ENCODE results near the gene EPHB2. TPM values are rescaled to one million over a fixed set of nuclear protein-coding genes. Genes with fewer than 3 reads are reported as not detected.

EPHB2 gene
- total RNA-seq, 1 experiment from 2014 or later: 18.5 TPM

DNA sequence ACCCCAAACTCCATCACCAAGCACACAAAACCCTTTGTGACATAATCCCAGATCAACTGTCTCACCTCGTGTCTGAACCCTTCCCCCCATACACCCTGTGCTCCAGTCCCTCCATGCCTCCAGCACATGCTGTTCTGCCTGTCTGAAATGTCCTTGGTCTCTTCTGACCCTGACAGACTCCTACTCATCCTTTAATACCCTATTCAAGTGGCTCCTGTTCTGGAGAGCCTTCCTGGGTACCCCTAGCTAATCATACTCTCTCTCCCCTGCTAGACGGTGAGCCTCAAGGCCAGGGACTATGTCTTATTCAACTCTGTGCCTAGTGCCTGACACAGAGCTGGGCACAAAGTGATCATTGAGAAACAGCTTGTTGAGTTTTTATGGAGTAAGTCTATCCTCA is 137.1 kb downstream of the EPHB2 start (continued):
- TF ChIP-seq IRF2 (CRISPR knock-in tag; IDR thresholded peaks at IDR 0.05; ENCODE audit: borderline replicate concordance, low read depth) (no peak), SOX15 (CRISPR knock-in tag; IDR thresholded peaks at IDR 0.05) (no peak)
- TF ChIP-seq, protein P1, sequence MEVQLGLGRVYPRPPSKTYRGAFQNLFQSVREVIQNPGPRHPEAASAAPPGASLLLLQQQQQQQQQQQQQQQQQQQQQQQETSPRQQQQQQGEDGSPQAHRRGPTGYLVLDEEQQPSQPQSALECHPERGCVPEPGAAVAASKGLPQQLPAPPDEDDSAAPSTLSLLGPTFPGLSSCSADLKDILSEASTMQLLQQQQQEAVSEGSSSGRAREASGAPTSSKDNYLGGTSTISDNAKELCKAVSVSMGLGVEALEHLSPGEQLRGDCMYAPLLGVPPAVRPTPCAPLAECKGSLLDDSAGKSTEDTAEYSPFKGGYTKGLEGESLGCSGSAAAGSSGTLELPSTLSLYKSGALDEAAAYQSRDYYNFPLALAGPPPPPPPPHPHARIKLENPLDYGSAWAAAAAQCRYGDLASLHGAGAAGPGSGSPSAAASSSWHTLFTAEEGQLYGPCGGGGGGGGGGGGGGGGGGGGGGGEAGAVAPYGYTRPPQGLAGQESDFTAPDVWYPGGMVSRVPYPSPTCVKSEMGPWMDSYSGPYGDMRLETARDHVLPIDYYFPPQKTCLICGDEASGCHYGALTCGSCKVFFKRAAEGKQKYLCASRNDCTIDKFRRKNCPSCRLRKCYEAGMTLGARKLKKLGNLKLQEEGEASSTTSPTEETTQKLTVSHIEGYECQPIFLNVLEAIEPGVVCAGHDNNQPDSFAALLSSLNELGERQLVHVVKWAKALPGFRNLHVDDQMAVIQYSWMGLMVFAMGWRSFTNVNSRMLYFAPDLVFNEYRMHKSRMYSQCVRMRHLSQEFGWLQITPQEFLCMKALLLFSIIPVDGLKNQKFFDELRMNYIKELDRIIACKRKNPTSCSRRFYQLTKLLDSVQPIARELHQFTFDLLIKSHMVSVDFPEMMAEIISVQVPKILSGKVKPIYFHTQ (CRISPR knock-in tag; IDR thresholded peaks at IDR 0.05): no peak

DNA sequence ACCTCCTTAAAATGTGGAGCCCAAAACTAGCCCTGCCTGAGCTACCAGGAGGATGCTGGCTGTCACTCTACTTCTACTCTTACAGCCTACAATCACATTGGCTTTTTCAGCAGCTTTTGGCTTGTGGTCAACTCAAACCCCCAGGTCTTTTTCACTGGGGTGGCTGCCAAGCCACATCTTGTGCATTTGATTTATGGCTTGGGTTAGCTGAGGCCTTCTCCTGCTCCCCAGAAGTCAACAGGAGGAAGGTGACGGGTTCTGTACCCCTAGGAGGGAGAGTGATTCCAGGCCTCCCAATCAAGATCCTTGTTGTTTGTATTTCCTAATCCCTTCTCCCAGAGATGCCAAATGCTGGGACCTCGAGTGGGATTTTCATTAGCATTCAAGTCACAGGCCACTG is 137.8 kb downstream of the EPHB2 start:
- H3K4me1 Mint-ChIP-seq: peaks cover 21% of the 10 kb centered on the region
- H3K27ac Mint-ChIP-seq: no peak overlapping the region
- H3K4me3 Mint-ChIP-seq: no peak overlapping the region
- POLR2A ChIA-PET: no interaction called here
- CTCF ChIA-PET: interaction anchor here (1.3 to 2.3 kb wide), 2 partner anchors 13 to 144 kb away, joined by 4 to 12 read pairs; no protein-coding TSS in a partner anchor
- peaks cover 10% of the 10 kb centered on the region for H3K27me3 Mint-ChIP-seq (ENCODE audit: low read depth)
- TF ChIP-seq, protein P2, sequence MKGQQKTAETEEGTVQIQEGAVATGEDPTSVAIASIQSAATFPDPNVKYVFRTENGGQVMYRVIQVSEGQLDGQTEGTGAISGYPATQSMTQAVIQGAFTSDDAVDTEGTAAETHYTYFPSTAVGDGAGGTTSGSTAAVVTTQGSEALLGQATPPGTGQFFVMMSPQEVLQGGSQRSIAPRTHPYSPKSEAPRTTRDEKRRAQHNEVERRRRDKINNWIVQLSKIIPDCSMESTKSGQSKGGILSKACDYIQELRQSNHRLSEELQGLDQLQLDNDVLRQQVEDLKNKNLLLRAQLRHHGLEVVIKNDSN (CRISPR knock-in tag; IDR thresholded peaks at IDR 0.05): no peak
- TF ChIP-seq, protein P3, sequence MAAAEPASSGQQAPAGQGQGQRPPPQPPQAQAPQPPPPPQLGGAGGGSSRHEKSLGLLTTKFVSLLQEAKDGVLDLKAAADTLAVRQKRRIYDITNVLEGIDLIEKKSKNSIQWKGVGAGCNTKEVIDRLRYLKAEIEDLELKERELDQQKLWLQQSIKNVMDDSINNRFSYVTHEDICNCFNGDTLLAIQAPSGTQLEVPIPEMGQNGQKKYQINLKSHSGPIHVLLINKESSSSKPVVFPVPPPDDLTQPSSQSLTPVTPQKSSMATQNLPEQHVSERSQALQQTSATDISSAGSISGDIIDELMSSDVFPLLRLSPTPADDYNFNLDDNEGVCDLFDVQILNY (CRISPR knock-in tag; IDR thresholded peaks at IDR 0.05): no peak
- TF ChIP-seq, protein P4, sequence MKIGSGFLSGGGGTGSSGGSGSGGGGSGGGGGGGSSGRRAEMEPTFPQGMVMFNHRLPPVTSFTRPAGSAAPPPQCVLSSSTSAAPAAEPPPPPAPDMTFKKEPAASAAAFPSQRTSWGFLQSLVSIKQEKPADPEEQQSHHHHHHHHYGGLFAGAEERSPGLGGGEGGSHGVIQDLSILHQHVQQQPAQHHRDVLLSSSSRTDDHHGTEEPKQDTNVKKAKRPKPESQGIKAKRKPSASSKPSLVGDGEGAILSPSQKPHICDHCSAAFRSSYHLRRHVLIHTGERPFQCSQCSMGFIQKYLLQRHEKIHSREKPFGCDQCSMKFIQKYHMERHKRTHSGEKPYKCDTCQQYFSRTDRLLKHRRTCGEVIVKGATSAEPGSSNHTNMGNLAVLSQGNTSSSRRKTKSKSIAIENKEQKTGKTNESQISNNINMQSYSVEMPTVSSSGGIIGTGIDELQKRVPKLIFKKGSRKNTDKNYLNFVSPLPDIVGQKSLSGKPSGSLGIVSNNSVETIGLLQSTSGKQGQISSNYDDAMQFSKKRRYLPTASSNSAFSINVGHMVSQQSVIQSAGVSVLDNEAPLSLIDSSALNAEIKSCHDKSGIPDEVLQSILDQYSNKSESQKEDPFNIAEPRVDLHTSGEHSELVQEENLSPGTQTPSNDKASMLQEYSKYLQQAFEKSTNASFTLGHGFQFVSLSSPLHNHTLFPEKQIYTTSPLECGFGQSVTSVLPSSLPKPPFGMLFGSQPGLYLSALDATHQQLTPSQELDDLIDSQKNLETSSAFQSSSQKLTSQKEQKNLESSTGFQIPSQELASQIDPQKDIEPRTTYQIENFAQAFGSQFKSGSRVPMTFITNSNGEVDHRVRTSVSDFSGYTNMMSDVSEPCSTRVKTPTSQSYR (CRISPR knock-in tag; IDR thresholded peaks at IDR 0.05): no peak
- DNase-seq (ENCODE audit: low spot score) (no peak), ATAC-seq (no peak)
- no peaks in the 10 kb centered on the region for H3K36me3 Mint-ChIP-seq
- no peaks in the 10 kb centered on the region for H3K9me3 Mint-ChIP-seq

DNA sequence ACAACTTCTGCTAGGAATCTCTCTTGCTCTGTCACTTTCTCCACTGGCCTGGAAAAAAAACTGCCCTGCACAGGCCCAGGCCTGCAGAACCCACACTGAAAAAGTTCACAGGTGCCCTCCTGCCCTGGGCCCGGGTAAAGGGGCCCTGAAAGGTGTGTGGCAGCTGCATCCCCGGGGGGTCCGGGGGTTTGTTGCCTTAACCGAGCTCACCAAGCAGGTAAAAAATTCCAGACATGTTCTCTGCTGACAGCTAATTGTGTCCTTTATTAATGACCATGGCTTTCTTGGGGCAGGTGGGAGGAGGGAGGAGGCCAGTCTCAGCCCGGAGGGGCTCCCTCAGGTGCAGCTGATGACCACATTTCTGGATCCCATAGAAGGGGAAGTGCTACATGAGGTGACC is 139.1 kb downstream of the EPHB2 start:
- Mint-ChIP-seq H3K27me3 (ENCODE audit: low read depth) (peaks cover 10% of the 10 kb centered on the region), H3K4me1 (peaks cover 28% of the 10 kb centered on the region), H3K36me3 (no peaks in the 10 kb centered on the region), H3K4me3 (no peak overlapping the region), H3K9me3 (no peaks in the 10 kb centered on the region), H3K27ac (no peak overlapping the region)
- ChIA-PET POLR2A (no interaction called here), CTCF (interaction anchor here (2.3 kb wide), 1 partner anchor 12 kb away, joined by 12 read pairs; no protein-coding TSS in a partner anchor)
- no peak for DNase-seq (ENCODE audit: low spot score)
- no peak for ATAC-seq
- TF ChIP-seq FOXJ3 (CRISPR knock-in tag; IDR thresholded peaks at IDR 0.05; ENCODE audit: borderline replicate concordance): no peak
- TF ChIP-seq, protein P1 (CRISPR knock-in tag; IDR thresholded peaks at IDR 0.05): no peak
- no peak for TF ChIP-seq NFE2L1 (CRISPR knock-in tag; IDR thresholded peaks at IDR 0.05)
- no peak for TF ChIP-seq CREB1 (CRISPR knock-in tag; IDR thresholded peaks at IDR 0.05)
- TF ChIP-seq ZNF416 (CRISPR knock-in tag; IDR thresholded peaks at IDR 0.05): no peak
- no peak for TF ChIP-seq IRF2 (CRISPR knock-in tag; IDR thresholded peaks at IDR 0.05; ENCODE audit: borderline replicate concordance, low read depth)
- TF ChIP-seq ZNF232 (CRISPR knock-in tag; IDR thresholded peaks at IDR 0.05): no peak
- TF ChIP-seq ZNF423 (CRISPR knock-in tag; IDR thresholded peaks at IDR 0.05): no peak
- TF ChIP-seq, protein P5, sequence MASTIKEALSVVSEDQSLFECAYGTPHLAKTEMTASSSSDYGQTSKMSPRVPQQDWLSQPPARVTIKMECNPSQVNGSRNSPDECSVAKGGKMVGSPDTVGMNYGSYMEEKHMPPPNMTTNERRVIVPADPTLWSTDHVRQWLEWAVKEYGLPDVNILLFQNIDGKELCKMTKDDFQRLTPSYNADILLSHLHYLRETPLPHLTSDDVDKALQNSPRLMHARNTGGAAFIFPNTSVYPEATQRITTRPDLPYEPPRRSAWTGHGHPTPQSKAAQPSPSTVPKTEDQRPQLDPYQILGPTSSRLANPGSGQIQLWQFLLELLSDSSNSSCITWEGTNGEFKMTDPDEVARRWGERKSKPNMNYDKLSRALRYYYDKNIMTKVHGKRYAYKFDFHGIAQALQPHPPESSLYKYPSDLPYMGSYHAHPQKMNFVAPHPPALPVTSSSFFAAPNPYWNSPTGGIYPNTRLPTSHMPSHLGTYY (CRISPR knock-in tag; IDR thresholded peaks at IDR 0.05): no peak
- TF ChIP-seq SOX15 (CRISPR knock-in tag; IDR thresholded peaks at IDR 0.05): no peak
- TF ChIP-seq MXD4 (CRISPR knock-in tag; IDR thresholded peaks at IDR 0.05; ENCODE audit: borderline replicate concordance): no peak
- TF ChIP-seq, protein P6, sequence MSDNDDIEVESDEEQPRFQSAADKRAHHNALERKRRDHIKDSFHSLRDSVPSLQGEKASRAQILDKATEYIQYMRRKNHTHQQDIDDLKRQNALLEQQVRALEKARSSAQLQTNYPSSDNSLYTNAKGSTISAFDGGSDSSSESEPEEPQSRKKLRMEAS (CRISPR knock-in tag; IDR thresholded peaks at IDR 0.05): no peak
- TF ChIP-seq, protein P7, sequence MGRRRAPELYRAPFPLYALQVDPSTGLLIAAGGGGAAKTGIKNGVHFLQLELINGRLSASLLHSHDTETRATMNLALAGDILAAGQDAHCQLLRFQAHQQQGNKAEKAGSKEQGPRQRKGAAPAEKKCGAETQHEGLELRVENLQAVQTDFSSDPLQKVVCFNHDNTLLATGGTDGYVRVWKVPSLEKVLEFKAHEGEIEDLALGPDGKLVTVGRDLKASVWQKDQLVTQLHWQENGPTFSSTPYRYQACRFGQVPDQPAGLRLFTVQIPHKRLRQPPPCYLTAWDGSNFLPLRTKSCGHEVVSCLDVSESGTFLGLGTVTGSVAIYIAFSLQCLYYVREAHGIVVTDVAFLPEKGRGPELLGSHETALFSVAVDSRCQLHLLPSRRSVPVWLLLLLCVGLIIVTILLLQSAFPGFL (CRISPR knock-in tag; IDR thresholded peaks at IDR 0.05; ENCODE audit: borderline replicate concordance): no peak
- TF ChIP-seq, protein P8, sequence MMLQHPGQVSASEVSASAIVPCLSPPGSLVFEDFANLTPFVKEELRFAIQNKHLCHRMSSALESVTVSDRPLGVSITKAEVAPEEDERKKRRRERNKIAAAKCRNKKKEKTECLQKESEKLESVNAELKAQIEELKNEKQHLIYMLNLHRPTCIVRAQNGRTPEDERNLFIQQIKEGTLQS (CRISPR knock-in tag; conservative IDR thresholded peaks at IDR 0.05): no peak
- TF ChIP-seq RORB (CRISPR knock-in tag; IDR thresholded peaks at IDR 0.05): no peak
- no peak for TF ChIP-seq CBFB (CRISPR knock-in tag; IDR thresholded peaks at IDR 0.05; ENCODE audit: low read depth)
- no peak for TF ChIP-seq KAT7 (CRISPR knock-in tag; IDR thresholded peaks at IDR 0.05; ENCODE audit: borderline replicate concordance)
